Hematopoietic multipotent progenitor cell treated with erythropoietin and hydrocortisone succinate and interleukin-3 and kit ligand, for 17 days (in vitro differentiated cells): Measurements from ENCODE around the gene CSNK1E.

ENCODE experiments used
- DNase-seq: peaks from one replicate; pipeline ENCODE4 v3.0.0-alpha.2; 2015; ENCODE audit warnings: low spot score

Gene CSNK1E

DNA sequence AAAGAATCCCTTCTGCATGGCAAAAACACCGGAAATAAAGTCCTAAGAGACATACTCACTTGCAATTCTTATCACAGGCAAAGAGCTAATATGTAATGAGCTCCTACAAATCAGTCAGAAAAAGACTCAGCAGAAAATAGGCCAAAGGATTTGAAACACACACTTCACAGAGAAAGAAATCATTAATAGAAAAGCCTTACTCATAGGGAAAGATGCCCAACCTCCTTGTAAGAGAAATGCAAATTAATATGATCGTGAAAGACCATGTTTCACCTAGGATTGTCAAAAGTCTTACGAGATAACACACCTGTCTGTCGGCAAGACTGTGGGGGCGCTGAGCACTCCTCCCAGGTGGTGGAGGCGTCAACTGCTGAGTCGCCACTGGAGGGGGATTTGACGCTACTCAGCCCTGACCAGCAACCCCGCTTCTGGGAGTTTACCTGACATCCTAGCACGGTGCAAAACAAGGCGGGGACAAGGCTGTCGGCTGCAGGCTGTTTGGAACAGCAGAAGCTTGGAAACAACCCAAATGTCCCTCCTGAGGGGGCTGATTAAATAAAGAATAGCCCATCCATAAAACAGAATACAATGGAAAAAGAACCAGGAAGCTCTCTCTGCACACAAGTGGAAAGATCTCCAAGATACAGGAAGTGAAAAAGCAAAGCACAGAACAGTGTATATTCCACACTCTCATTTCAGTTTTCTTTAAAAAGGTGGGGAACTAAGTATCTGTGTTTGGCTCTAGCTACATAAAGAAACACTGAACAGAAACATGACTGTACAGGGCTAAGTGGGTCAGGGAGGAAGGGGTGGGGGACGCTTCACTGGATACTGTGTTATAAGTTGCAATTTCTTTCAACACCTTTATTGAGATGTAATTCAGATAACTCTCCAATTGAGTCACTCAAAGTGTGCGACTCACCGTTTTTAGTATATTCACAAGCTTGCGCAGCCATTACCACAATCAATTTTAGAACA, 11.5 kb downstream of the CSNK1E start:
- no peak for DNase-seq

DNA sequence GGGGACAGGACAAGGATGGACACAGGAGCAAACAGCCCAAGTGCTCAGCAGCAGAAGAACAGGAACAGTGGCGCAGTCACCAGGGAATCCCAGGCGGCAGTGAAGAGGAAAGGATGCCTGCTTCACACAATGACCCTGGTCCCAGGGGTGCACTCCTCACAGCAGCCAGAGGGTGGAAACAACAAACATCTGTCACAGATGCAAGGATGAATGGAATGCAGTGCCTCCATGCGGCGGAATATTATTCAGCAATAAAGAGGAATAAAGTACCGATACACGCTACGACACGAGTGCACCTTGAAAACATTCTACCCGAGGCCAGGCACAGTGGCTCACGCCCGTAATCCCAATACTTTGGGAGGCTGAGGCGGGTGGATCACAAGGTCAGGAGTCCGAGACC, 12.7 kb downstream of the CSNK1E start:
- DNase-seq, result no peak

DNA sequence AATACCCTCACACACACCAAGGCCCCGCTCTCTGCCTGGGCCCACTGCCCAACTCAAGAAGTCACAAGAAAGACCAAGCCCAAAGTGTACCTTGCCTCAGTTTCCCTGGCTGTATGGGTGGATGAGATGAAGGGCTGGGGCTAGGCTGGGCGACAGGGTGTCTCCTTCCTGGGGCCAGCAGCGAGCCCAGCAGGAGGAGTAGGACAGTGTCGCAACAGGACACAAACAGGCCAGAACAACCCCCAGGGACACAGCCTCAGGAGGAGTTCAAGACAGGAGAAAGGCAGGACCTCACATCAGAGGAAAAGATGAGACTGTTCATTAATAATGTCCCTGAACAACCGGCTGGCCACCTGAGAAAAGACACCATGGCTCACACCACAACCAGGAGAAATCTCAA, 13.3 kb downstream of the CSNK1E start:
- no peak for DNase-seq

DNA sequence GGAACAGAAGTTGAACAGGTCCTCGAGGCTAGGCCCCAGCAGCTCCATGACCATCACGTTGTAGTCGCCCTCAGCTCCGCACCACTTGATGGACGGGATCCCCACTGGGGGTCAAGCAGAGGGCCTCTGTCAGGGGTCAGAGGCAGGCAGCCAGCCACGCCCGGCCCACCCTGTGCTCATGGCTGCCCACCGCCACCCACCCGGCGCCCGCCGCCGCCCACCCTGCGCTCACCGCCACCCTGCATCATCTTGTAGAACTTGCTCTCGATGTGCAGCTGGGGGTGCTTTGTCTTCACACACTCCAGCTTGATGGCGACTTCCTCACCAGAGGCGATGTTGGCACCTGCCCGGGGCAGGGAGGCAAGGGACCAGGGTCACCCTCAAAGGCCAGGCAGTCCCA, 14.3 kb downstream of the CSNK1E start:
- DNase-seq, result no peak

DNA sequence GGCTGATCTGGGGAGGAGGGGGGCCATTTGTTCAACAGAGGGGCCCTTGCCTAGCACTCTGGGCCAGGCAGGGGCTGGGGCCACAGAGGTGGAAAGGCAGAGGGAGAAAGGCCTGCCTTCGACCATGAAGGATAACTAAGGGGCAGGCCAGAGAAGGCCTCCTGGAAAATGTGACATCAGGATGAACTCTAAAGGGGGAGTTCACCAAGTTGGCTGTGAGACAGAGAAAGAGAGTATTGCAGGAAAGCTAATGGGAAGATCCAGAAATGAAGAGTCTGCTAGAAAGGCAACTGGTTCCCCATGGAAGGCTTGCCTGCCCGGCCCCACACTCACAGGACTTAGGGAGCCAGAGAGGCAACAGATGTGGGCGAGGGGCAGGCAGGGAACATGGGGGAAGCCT, 16.3 kb downstream of the CSNK1E start:
- DNase-seq, result no peak

DNA sequence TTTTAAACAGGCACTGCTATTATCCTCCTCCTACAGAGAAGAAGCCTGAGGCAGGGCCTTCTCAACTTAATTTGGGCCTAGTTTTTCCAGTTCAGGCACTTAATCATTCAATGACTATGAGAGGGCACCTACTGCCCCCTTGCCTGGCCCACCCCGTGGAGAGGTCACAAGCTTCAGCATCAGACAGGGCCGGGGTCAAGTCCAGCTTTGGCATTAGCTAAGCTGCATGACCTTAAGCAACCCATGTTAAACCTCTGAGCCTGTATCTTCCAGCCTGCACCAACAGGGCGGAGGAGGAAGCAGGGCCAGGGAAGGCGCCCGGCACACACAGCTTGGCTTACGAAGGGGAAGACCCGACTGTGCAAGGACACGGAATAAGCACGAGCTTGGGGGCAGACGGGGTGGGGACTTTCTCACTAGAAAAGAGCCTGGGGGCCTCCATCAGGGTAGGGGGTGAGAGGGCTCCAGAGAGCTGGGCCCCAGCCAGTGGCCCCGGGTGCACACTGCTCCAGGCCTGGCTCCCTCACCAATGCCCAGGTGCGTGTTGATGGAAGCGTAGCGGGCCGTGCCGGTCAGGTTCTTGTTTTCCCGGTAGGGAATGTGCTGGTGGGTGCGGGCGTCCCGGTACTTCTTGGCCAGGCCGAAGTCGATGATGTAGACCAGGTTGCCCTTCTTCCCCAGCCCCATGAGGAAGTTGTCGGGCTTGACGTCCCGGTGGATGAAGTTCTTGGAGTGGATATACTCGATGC, 16.9 kb downstream of the CSNK1E start:
- no peak for DNase-seq

GRCh38 chr22:38299770-38300102, 17.5 kb downstream of the CSNK1E start:
- DNase-seq, result no peak

DNA sequence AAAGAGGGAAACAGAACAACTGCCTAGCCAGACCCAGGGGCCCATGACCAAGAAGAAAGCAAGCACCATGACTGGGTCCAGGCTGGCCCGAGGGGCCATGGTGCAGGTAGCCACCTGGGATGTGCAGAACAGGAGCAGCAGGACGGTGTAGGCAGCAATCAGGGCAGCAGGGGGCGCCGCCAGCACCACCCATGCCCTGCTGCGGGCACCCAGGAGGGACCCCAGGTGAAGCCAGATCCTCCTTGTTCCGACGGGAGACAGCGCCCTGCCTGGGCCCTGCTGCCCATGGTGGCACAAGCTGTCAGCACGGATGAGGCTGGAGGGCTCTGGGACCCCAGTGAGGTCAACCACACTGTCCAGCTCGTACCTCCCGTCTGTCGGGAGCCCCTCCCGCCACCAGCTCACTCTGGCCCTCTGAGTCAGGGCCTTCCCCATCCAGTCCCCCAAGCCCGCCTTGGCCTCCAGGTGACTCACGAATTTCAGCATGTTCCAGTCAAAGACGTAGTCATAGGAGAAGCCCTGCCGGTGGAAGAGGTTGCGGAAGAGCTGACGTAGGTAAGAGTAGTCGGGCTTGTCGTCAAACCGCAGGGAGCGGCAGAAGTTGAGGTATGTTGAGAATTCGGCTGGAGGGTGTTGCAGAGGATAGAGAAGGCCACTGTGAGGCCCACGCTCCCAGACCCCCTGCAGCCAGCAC, 18.8 kb downstream of the CSNK1E start:
- no peak for DNase-seq

GRCh38 chr22:38296372-38296771, 20.9 kb downstream of the CSNK1E start:
- no peak for DNase-seq

- DNase-seq, result no peak
Observed at GRCh38 chr22:38295863-38296262, 21.4 kb downstream of the CSNK1E start.

DNA sequence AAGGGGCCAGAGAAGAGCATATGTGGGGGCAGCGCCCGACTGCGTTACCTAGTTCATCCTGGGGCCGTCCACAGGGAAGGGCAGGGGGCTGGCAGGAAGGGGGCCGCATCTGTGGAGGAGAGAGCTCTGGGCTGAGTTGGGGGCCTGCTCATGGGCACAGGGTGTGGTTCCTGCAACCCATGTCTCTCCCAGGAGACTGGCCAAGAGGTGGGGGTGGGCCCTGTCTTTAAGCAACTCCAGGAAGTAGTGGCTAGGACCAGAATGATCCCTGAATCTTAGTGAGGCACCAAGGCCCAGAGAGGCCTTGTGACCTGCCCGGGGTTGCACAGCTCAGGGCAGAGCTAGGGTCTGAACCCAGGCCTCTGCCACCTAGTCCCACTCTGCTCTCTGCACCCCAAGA, 21.9 kb downstream of the CSNK1E start:
- DNase-seq, result no peak

DNA sequence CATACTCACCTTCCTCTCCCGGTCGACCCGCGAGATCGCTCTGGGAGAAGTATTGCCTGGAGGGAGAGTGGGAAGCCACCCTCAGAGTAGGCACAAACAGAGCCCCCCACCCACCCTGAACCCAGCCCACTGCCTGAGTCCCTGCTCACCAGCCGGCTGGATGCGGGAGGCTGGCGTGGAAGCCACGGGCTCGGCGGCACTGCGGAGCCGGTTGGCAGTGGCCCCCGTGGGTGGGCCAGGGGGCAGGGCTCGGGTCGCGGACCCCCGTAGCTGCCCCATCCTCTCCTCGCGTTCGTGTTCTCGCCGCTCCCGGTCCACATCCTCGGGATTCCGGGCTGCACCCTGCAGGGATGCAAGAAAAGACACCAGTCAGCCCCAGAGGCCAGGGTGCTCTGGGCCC, 23.0 kb downstream of the CSNK1E start:
- DNase-seq, result no peak

DNA sequence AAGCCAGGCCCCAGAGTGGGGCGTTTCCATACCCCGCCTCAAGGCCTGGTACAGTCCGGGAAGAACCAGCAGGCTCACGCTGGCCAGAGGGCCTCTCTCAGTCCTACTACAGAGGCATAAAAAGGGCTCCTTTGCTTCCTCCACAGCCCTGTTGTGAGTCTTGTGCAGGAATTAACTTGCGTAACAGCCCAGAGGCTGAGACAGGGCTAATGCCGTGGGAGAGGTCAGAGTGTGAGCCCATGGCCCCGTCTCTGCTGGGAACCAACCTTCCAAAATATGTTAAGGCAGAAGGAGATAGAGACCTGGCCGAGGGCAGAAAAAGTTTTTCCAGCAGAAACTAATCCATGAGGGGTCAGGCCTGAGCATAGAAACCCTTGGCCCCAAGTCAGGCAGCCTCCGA, 24.5 kb downstream of the CSNK1E start:
- no peak for DNase-seq

DNA sequence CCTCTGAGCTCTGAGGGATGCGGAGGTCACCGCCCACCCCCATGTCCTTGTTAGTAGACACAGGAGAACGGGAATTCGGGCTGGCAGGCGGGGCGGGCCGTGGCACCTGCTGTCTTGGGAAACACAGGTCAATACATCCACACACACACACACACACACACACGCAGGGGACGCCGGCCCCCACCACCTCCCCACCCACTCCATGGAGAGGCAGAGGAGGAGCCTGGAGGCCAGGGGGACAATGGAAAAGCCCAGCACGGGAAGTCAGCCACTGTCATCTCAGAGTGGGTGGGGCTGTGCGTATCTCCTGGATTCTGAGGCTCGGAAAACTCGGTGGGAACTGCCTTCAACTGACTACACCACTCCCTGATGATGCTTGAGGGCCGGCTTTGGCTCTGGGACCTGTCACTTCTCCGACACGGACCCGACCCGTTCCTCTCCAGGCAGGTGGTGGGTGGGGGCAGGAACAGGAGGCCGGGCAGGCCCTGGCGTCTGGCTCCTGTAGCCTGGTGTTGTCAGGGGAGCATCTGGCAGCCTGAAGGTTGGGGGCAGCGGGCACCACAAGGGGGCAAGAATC, 25.9 kb downstream of the CSNK1E start:
- DNase-seq, result no peak

DNA sequence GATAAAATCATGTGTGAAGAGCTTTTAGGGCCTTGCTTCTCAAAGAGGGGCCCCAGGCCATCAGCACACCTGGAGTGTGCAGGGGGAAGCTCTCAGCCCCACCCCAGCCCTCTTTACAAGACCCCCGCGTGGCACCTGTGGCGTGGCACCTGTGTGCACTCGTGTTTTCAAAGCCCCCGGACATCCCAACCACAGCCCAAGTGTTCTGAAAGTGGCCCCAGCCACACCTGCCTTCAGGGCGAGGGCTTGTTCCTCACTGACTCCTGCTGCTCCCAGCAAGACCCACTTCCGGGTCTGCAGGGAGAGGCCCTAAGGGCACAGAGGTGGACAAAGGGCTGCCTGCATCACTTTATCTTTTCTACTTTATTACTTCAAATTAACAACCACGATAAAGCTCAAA, 26.9 kb downstream of the CSNK1E start:
- no peak for DNase-seq

- no peak for DNase-seq
Observed at GRCh38 chr22:38289583-38290082, 27.6 kb downstream of the CSNK1E start.

GRCh38 chr22:38286915-38287669, 30.1 kb downstream of the CSNK1E start:
- DNase-seq, result no peak

DNA sequence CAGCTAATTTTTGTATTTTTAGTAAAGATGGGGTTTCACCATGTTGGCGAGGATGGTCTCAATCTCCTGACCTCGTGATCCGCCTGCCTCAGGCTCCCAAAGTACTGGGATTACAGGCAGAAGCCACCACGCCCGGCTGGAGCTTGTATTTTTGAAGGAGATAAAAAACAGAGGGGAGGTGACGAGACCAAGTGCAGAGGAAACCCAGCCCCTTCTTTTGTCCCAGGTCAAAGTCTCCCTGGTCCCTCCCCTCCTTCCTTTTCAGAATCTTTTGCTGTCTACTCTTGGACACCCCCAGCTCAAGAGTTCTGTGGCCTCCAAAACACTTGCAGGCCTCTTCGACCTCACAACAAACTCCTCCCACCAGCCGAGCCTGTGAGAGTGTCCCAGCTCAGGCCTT, 32.2 kb downstream of the CSNK1E start:
- no peak for DNase-seq

DNA sequence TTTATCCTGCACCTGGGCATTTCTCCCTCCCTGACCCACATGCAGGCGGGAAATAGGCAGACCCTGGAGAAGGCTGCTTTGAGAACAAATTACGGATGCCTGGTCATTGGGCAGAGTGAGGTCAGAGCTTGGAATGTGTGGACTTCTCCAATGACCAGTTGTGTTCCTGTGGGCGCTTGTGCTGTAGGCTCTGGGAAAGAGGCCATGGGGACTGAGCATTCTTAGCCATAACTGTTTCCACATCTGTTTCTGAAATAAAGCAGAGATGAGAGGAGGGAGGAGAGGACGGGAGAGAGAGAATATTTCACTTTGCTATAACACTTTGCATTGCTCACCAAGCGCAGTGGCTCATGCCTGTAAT, 33.2 kb downstream of the CSNK1E start:
- no peak for DNase-seq

GRCh38 chr22:38282397-38282796, 34.8 kb downstream of the CSNK1E start:
- no peak for DNase-seq

DNA sequence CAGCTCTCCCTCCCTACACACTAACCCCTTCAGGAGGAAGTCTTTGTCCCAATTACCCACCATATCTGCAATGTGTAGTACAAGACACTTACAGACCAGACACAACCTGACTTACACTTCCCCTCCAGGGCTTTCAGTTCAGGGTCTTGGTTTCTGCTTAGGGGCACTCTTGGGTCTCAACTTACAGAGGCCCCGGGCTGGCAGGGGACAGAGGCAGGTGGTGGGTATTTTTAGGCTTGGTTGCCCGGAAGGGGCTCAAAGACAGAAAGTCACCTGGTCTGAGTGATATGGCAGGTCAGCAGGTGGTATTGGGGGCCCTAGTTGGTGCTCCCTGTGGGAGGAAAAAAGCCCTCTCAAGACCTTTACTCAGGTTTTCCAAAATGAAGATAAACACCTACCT, 41.1 kb downstream of the CSNK1E start:
- DNase-seq, result no peak
